GM18508 (cell line): Measurements from ENCODE around the gene RNF183.

Source experiments
- ATAC-seq: cut with Tn5 transposase; IDR thresholded peaks from one replicate; pipeline ENCODE4 v1.9.1; 2021; ENCODE audit warnings: moderate number of reproducible peaks; ENCODE audit not compliant: insufficient read depth, unreplicated experiment

RNF183 gene, protein sequence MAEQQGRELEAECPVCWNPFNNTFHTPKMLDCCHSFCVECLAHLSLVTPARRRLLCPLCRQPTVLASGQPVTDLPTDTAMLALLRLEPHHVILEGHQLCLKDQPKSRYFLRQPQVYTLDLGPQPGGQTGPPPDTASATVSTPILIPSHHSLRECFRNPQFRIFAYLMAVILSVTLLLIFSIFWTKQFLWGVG

DNA sequence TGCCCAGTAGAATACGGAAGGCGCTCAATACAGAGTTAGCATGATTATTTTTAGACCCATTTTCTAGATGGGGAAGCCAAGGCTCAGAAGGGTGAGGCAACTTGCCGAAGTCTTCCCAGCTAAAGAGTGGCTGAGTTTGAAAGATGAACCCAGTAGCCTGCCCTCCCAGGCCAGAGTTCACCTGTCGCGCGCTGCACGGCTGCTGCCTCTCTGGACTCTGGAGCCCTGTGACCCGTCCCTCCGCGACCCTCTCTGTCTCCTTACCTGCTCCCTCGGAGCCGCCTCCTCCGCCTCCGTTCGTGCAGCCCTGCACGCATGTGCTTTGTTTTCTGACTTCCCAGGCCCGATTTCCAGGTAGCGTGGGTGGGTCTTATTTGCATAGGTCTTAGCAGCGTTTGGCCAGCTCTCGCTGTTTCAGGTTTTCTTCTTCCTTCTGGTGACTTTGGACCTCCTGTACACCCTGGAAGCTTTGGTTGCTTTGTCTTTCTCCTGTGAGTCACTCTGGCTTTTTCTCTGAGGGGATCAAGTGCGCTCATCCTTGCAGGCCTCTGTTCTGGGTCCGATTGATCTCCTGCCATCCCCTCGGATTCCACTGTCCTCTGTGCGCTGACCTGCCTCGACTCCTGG is at the start of gene RNF183:
TSS of gene RNF183 (minus strand) at position 585 of the 627 bp plus-strand sequence. CDS start 5,192 bp downstream, outside the sequence.
- ATAC-seq, result no peak

DNA sequence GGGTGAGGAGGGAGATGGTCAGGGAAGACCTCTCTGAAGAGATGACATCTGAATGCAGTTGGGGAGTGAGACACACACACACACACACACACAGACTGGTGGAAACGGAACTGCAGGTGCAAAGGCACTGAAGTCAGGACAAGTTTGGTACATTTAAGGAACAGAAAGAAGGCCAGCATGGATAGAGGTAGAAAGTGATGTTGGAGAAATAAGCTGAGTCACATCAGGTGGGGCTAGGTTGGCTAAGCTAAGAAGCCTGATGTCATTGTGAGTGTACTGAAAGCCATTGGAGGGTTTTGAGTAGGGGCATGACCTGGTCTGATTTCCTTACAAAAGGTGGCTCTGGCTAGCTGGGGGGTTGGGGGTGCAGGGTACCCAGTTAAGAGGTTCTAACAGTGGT is 49.2 kb upstream of the RNF183 start:
- no peak for ATAC-seq

DNA sequence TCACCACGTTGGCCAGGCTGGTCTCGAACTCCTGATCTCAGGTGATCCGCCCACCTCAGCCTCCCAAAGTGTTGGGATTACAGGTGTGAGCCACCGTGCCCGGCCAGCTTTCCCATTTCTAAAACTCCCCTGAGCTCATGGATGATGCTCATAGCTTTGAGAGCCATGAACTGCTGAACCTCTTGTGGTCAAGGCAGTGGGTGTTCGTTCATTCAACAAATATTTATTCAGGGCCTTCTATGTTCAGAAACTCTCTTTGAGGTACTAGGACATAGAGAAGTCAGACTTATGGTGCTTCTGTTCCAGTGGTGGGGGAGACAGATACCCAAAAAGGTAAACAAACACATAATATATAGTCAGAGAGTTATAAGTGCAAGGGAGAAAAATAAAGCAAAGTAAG is 48.8 kb upstream of the RNF183 start:
- no peak for ATAC-seq

DNA sequence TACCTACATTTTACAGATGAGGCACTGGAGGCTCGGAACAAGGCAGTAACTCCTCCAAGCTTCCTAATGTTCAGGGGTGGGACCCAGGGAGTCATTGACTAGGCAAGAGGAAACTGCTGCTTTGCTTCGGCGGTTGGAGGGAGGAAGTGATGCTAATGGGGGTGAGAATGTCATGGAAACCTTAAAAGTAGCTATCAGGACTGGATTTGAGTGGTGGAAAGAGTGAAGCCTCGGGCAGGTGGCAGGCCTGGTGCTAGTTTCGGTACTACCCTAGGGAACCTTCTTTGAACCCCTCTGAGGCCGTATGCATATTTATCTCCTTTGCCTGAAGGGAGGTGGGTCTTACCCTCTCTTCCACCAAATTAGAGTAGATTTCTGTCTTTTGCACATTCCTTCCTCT is 47.8 kb upstream of the RNF183 start:
- no peak for ATAC-seq

DNA sequence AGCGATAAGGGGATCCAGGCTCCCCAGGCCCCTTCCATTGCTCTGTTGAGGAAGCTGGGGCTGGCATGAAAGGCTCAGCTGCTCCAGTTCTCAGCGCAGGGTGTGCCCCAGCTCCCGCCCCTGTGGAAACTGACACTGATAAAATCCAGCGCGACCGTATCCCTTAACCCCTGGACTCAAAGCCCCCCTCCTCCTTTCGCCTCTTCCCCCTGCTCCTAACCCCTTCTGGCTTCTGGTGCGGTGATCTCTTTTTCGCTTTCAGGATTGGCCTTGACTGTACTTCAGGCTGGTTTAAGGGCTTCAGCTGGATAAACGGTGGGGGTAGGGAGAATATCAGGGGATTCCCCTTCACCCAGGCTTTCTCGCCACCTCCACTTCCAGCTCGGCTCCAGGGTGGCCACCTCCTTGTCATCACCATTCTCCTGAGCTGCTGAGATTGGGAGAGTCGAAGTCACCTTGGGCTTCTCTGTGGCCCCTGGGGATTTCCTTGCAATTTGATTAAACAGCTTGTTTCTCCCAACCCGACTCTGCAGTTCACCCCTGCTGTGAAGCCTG is 47.0 kb upstream of the RNF183 start:
- no peak for ATAC-seq

DNA sequence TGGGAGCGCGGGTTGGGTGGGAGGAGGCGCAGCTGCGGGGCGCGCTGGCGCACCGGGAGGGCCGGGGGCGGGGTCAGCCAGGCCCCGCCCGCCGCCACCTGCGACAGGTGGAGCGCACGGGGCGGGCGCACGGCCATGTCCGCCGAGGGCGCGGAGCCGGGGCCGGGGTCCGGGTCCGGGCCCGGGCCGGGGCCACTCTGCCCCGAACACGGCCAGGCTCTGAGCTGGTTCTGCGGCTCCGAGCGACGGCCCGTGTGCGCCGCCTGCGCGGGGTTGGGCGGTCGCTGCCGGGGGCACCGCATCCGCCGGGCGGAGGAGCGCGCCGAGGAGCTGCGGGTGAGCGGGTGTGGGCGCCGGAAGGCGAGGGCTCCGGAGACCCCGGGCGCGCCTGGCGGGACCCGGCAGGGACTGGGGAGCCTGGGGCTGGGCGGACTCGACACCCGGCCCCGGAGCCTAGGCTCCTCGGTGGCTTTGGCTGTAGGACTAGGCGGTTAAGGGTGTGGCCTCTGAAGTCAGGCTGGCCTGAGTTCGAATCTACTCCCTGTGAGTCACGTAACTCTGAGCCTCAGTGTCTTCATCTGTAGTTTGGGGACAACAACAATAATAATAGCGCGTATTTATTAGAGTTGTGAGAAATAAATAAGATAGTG is 46.4 kb upstream of the RNF183 start, which contains the start of gene BSPRY:
TSS of gene BSPRY (plus strand) at position 97 of the 650 bp plus-strand sequence. CDS start at position 136, 39 bp downstream.
- no peak for ATAC-seq

DNA sequence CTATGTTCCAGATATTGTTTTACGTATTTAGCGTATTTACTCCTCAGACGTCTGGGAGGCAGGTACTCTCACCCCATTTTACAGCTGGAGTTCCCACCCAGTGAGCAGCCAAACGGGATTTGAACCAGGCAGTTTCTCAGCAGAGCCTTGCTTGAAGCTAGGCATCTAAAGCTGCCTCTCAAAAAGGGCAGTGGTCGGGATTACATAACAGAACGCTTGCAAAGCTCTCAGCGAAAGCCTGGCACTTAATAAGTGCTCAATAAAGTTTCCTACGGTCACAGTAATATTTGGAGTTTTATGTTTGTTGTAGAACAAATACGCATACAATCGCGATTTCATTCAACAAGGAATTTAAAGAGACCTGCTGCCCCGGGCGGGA is 45.9 kb upstream of the RNF183 start:
- ATAC-seq, result no peak

DNA sequence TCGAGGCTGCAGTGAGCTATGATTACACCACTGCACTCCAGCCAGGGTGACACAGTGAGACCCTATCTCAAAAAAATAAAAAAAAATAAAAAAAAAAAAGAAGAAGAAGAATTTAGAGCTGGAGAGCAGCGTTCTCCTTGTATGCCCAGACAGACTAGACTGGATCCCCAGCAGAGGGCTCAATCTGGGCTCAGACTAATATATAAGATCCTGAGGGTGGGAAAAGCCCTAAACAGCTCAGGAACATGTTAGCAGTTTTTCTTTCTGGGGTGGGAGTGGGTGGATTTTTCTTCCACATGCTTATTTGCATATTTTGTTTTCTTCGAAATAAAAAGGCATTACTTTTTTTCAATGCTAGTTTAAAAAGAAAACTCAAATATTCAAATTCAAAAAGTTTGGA is 45.3 kb upstream of the RNF183 start:
- no peak for ATAC-seq

DNA sequence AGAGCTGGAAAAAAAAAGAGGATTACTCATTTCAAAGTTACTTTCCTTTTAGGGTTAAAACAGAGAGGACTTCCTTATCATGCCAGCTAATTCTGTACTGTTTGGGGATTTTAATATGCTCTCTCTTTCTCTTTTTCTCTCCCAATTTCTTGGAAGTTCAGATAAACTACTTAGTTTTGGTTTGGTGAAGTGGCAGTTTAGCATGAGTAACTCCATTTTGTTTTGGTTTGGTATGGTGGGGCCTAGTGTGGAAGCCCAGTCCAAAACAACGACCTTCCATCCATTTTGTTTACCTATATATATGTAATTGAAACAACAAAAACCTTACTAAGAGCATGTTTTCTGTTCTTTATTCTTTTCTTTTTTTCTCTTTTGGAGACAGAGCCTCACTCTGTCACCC is 42.5 kb upstream of the RNF183 start:
- ATAC-seq, result no peak

DNA sequence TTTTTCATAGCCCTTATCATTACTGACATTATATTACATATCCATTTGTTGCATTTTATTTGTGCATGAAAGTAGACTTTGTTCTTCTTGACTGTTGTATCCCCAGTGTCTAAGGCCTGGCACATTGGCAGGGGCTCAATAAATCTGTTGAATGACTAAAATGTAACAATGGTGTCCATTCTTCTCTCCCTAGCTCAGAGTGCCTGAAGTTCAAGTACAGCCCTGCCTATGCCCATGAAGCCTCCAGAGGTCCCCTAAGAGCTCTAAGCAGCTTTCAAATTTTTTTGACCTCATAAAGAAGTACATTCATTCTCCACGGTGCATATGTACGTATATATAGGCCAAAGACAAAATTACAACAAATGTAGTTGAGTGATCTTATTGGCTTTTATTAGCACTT is 42.0 kb upstream of the RNF183 start:
- ATAC-seq, result no peak

DNA sequence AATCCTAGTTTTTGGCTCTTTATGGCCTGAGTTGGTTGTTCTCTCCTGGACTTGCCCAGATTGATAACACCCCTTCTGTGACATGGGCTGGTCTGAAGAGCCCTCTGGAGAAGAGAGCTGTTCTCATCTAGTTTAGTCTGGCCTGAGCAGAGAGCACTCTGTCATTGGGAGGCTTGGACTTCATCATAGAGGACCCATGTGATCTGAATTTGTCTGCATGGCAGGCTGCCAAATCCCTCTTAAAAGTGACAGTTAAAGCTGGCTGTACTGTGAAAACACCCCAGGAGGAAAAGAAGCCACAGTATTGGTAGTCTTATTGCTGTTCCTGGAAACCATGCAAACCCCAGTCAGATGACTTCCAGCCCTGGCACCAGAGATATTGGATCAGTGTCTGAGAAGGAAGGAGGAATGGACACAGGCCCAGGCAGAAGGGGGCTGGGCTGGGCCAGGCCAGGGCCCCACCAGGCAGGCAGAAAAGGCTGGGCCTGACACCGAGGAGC is 40.6 kb upstream of the RNF183 start:
- no peak for ATAC-seq

DNA sequence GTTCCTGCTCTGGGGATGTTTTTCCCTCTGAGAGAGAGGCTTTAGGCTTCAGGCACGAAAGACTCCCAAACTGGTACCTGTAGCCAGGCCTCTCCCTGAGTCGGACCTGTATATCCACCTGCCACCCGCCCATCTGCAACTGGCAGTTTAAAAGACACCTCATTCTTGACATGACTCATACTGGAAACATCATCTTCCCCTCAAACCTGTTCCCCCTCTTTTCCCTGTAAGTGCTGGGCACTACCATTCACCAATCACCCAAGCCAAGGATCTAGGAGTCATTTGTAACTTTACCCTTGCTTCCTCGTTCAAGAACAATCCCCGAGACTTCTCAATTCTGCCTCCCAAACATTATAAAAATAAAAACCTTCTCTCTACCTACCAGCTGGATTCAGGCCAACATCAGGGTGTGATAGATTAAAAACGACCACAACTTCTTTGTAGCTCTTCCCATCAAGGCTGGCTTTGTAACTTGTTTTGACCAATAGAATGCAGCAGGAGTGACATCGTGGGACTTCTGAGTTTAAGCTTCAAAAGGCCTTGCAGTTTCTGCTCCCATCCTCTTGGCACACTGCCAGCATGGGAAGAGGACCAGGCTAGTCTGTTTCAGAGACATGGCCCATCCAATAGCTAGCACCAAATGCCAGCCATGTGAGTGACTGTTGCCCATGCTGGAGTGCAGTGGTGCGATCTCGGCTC is 38.7 kb upstream of the RNF183 start:
- ATAC-seq, result no peak

DNA sequence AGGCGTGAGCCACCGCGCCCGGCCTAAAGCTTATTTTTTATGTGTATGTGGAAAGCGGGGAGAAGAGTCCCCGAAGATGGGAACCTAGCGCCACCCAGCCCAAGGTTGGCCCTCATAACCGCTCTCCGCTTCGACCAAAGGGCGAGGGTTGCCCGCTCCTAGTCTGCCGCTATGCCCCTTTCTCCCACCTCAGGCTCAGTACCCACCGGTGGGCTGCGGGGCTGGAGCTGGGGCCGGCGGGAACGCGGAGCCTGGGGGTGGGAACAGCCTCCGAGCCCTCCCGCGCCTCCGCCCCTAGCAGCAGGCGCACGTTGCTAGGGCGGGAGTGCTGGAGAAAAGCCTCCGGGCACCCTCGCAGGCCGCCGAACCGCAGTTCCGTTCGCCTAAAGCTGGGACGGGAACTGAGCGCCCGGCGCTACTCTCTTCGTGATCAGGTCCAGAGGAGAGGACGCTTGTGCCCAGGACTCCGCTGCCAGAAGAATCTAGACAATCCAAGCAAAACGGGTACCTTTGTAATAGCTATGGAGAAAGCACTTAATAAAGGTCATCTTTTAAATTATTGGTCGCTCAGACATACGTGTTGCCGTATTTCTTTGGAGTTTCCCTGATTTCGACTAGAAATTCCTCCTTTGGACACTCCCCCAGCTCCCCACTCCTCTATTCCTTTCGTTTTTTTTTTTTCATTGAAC is 37.0 kb upstream of the RNF183 start, which contains the start of gene WDR31:
TSS of gene WDR31 (minus strand) at position 265 of the 689 bp plus-strand sequence. CDS start 8,253 bp downstream, outside the sequence.
- peak; percentile 80 for ATAC-seq

DNA sequence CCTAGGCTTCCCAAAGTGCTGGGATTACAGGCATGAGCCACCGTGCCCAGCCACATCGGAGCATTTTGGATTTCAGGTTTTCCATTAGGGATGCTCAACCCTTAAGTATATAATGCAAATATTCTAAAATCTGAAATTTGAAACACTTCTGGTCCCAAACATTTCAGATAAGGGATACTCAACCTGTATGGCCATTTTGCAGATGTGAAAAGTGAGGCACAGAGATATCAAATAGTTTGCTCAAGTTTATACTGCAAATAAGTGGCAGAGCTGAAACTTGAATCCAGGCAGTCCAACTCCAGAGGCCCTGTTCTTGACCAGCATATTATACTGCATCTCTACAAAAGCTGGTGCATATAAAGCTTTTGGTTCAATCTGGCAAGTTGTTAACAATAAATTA is 34.5 kb upstream of the RNF183 start:
- no peak for ATAC-seq

DNA sequence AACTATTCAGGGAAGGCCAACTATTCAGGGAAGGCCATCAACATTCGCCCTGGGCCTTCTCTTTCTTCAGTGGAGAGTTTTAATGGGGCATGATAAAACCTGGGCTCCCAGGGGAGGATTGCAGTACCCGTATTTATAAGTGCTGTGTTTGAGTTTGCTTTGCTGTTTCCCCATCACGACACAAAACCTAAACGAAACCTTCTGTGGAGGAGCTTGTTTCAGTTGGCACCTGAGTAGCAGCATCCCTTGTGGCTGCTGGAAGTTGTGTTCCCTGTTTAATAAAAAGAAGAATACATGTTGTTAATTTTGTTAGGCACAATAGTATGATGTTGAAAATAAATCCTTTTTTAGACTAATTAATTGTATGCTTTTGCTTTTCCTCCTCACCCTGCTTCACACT is 28.6 kb upstream of the RNF183 start:
- ATAC-seq, result no peak

DNA sequence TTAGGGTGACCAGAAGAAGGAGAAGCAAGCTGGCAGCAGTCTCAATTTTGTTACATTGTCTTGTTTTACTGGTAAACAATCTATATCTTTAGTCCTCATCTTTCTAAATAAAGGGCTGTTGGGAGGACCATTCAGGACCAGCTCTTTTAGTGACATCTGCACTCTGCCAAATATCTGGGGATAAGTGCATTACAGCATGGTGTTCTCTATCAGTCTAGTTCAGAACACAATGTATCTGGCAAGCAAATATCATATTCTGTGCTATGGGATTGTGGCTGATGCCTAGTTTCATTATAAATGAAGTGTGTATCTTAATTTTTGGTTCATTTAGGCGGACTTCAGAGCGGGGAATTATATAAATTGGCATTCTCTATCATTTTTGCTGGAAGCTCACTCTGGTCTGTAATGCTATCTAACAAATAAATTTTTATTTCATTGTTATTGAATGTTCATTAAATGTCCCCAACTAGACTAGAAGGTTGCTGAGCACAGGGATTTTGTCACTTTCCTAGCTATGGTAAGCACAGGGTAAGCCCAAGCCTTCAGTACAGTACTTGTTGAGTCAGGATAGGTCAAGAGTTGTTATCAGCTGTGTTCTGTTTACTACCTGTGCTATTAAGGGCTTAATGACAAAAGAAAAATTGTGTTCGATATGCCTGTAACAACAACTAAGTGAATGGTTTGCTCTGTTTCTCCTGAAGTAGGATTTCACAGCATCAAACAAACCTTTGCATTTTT is 25.0 kb upstream of the RNF183 start:
- ATAC-seq, result no peak

DNA sequence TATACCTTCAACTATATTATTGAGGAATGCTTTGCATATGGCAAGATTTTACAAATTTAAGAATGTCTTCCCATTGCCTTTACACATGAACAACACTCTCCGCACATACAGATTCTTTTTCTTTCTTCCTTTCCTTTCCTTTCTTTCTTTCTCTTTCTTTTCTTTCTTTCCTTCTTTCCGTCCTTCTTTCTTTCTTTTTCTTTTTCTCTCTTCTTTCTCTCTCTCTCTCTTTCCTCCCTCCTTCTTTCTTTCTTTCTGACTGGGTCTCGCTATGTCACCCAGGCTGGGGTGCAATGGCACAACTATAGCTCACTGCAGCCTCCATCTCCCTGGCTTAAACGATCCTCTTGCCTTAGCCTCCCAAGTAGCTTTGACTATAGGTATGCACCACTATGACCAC is 23.1 kb upstream of the RNF183 start:
- ATAC-seq, result no peak

DNA sequence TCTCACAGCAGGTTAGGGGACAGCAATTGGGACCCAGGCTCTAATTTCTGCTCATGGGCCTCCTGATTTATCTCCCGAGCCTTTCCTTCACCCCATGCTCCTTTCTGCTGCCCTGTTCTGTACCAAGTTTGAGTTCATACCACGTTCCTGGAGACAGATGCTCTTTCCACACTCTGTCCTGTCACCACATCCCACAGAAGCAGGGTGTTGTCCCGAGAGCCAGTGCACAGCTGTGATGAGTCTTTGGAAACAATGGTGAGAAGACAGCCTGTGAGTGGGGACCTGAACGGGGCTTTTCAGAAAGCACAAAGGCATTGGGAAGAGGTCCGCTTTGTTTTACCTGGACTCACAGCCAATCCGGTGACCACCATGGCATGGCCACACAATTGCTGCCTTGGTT is 19.5 kb upstream of the RNF183 start:
- no peak for ATAC-seq

DNA sequence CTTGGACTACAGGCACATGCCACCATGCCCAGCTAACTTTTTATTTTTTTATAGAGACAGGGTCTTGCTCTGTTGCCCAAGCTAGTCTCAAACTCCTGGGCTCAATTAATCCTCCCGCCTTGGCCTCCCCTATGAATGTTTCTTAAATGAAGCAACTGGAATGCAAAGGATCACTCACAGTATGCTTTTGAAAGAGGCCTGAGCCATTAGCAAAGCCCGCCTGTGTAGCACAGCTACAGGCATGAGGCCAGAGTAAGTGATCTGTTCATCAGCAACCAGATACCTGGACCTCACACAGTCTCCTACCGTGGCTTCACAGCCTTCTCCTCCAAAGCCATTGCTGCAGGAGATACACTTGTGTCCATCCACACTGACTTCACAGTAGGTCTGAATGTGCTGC is 16.9 kb upstream of the RNF183 start:
- no peak for ATAC-seq
